ENCODE results near the gene PRUNE1. TPM values are rescaled to one million over a fixed set of nuclear protein-coding genes. Genes with fewer than 3 reads are reported as not detected.

The PRUNE1 gene
- total RNA-seq, 1 experiment from 2014 or later, result 19.3 TPM

DNA sequence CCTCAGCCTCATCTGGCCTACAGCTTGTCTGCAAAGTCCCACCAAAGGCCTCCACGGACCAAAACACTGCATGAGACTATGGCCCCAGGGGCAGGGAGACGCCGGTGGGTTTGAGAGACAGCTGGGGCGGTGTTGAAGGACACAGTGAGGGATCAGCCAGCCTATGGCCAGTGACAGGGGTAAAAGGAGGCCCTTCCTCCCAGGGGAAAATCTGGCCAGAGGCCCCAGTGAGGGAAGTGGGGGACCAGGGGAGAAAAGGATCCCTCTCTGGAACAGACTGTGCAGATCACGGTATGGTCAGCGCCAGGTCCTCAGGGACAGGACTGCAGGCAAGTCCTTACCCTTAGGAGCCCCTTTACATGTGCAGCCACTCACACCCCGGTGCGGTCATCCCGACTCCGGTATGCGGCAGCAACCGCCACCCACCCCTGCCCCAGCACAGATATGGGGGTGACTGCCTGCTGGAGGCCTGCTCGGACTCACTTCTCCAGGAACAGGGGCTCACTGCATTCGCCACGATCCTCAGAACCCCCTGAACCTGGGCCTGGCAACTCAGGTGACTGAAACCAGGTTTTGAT is 34.9 kb upstream of the PRUNE1 start:
- no peak for DNase-seq (ENCODE audit: low spot score)
- Histone ChIP-seq H3K27me3 (replicated peaks; ENCODE audit: insufficient read depth, low read depth, low read length, poor library complexity) (no peaks in the 10 kb centered on the region), H3K4me3 (ENCODE audit: low read depth, low read length, poor library complexity, severe bottlenecking) (peak overlapping the region; percentile 94), H3K36me3 (ENCODE audit: insufficient read depth, low read length, poor library complexity, severe bottlenecking) (peaks cover 8% of the 10 kb centered on the region), H3K9me3 (ENCODE audit: low read depth, low read length, poor library complexity, severe bottlenecking) (no peaks in the 10 kb centered on the region), H3K4me1 (ENCODE audit: insufficient read depth, low read length, poor library complexity, severe bottlenecking) (peaks cover 40% of the 10 kb centered on the region), H3K27ac (ENCODE audit: low read depth, low read length, poor library complexity, severe bottlenecking) (peak overlapping the region; percentile 97)
- ChIA-PET POLR2A (ENCODE audit: low non-redundant PET) (no interaction called here), CTCF (interaction anchor here (0.5 kb wide), 1 partner anchor 714 kb away, joined by 6 read pairs; no protein-coding TSS in a partner anchor)
- TF ChIP-seq EZH2 (IDR thresholded peaks at IDR 0.05; ENCODE audit: borderline replicate concordance, low read depth, low read length, poor library complexity, severe bottlenecking) (no peak), CTCF (conservative IDR thresholded peaks at IDR 0.05; ENCODE audit: low read depth, low read length) (no peak)
- intact Hi-C loops (cut with micrococcal nuclease; ENCODE audit: unreplicated experiment), result loop anchor here (10.0 kb wide), 1 partner anchor 409 kb away; no protein-coding TSS in a partner anchor
- BruUV-seq (replicated peaks), result no TSS peak

- TF ChIP-seq CTCF (conservative IDR thresholded peaks at IDR 0.05; ENCODE audit: low read depth, low read length) (no peak), EZH2 (IDR thresholded peaks at IDR 0.05; ENCODE audit: borderline replicate concordance, low read depth, low read length, poor library complexity, severe bottlenecking) (no peak)
- Histone ChIP-seq H3K27me3 (replicated peaks; ENCODE audit: insufficient read depth, low read depth, low read length, poor library complexity) (no peaks in the 10 kb centered on the region), H3K36me3 (ENCODE audit: insufficient read depth, low read length, poor library complexity, severe bottlenecking) (peaks cover 2% of the 10 kb centered on the region), H3K4me3 (ENCODE audit: low read depth, low read length, poor library complexity, severe bottlenecking) (peak overlapping the region; percentile 94), H3K27ac (ENCODE audit: low read depth, low read length, poor library complexity, severe bottlenecking) (peak overlapping the region; percentile 97), H3K9me3 (ENCODE audit: low read depth, low read length, poor library complexity, severe bottlenecking) (no peaks in the 10 kb centered on the region), H3K4me1 (ENCODE audit: insufficient read depth, low read length, poor library complexity, severe bottlenecking) (peaks cover 41% of the 10 kb centered on the region)
- POLR2A ChIA-PET (ENCODE audit: low non-redundant PET), result interaction anchor here (0.6 kb wide), 1 partner anchor 1015 kb away, joined by 3 read pairs; no protein-coding TSS in a partner anchor
- CTCF ChIA-PET, result interaction anchor here (0.5 kb wide), 1 partner anchor 714 kb away, joined by 6 read pairs; no protein-coding TSS in a partner anchor
- DNase-seq (ENCODE audit: low spot score), result peak; percentile 23
- intact Hi-C loops (cut with micrococcal nuclease; ENCODE audit: unreplicated experiment), result loop anchor here (10.0 kb wide), 1 partner anchor 409 kb away; no protein-coding TSS in a partner anchor
- BruUV-seq (replicated peaks), result no TSS peak
These were observed 34.2 kb upstream of the PRUNE1 start for GRCh38 chr1:150973836-150974579.

GRCh38 chr1:150974580-150975478 is 33.4 kb upstream of the PRUNE1 start, which contains the start of gene CERS2:
Gene CERS2 (minus strand): TSS chr1:150974835. CDS start chr1:150969090, 5,745 bp downstream.
- CTCF ChIA-PET, result interaction anchor here (0.7 kb wide), 2 partner anchors 9 to 168 kb away, joined by 3 to 4 read pairs; no protein-coding TSS in a partner anchor
- no TSS peak for BruUV-seq (replicated peaks)
- H3K27me3 ChIP-seq (replicated peaks; ENCODE audit: insufficient read depth, low read depth, low read length, poor library complexity), result no peaks in the 10 kb centered on the region
- DNase-seq (ENCODE audit: low spot score), result peak; percentile 84
- H3K36me3 ChIP-seq (ENCODE audit: insufficient read depth, low read length, poor library complexity, severe bottlenecking), result no peaks in the 10 kb centered on the region
- intact Hi-C loops (cut with micrococcal nuclease; ENCODE audit: unreplicated experiment), result loop anchor here (10.0 kb wide), 1 partner anchor 410 kb away; no protein-coding TSS in a partner anchor
- H3K4me1 ChIP-seq (ENCODE audit: insufficient read depth, low read length, poor library complexity, severe bottlenecking), result peaks cover 48% of the 10 kb centered on the region
- H3K27ac ChIP-seq (ENCODE audit: low read depth, low read length, poor library complexity, severe bottlenecking), result peak within 1 kb of the TSS; percentile 97
- peak within 1 kb of the TSS; percentile 94 for H3K4me3 ChIP-seq (ENCODE audit: low read depth, low read length, poor library complexity, severe bottlenecking)
- no peaks in the 10 kb centered on the region for H3K9me3 ChIP-seq (ENCODE audit: low read depth, low read length, poor library complexity, severe bottlenecking)
- POLR2A ChIA-PET (ENCODE audit: low non-redundant PET), result interaction anchor here (0.6 kb wide), 1 partner anchor 1015 kb away, joined by 3 read pairs; no protein-coding TSS in a partner anchor
- TF ChIP-seq CTCF (conservative IDR thresholded peaks at IDR 0.05; ENCODE audit: low read depth, low read length), result no peak
- no peak for TF ChIP-seq EZH2 (IDR thresholded peaks at IDR 0.05; ENCODE audit: borderline replicate concordance, low read depth, low read length, poor library complexity, severe bottlenecking)
